ENCODE data around the gene PRF1. TPM values are rescaled to one million over a fixed set of nuclear protein-coding genes. Genes with fewer than 3 reads are reported as not detected.

PRF1 gene
- total and polyA plus RNA-seq, 8 donors: 2.6 to 15.0 (median 4.5) TPM

DNA sequence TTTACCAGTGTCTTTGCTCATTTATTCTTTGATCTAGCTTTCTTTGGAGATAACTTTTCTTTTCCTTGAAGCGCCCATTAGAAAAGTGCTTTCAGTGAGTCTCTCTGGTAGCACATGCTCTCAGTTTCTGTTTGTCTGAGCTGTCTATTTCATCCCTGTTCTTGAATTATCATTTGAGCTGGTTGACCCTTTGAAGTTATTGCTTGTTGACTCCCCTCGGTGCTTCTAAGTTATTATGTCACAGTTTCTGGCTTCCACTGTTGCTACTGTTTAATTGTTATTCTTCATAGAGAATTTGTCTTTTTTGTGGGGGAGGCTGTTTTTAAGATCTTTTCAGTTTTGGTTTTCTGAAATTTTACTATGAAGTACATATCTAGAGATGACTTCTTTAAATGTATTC, 11.4 kb upstream of the PRF1 start:
- TF ChIP-seq, protein P1, sequence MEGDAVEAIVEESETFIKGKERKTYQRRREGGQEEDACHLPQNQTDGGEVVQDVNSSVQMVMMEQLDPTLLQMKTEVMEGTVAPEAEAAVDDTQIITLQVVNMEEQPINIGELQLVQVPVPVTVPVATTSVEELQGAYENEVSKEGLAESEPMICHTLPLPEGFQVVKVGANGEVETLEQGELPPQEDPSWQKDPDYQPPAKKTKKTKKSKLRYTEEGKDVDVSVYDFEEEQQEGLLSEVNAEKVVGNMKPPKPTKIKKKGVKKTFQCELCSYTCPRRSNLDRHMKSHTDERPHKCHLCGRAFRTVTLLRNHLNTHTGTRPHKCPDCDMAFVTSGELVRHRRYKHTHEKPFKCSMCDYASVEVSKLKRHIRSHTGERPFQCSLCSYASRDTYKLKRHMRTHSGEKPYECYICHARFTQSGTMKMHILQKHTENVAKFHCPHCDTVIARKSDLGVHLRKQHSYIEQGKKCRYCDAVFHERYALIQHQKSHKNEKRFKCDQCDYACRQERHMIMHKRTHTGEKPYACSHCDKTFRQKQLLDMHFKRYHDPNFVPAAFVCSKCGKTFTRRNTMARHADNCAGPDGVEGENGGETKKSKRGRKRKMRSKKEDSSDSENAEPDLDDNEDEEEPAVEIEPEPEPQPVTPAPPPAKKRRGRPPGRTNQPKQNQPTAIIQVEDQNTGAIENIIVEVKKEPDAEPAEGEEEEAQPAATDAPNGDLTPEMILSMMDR (IDR thresholded peaks at IDR 0.05): no peak
- no peaks in the 10 kb centered on the region for H3K9me3 ChIP-seq
- H3K27me3 ChIP-seq: no peaks in the 10 kb centered on the region
- intact Hi-C loops (cut with DNase I): no loop called here
- no peaks in the 10 kb centered on the region for H3K36me3 ChIP-seq
- ATAC-seq: no peak
- no peak overlapping the region for H3K4me3 ChIP-seq
- H3K4me1 ChIP-seq: no peaks in the 10 kb centered on the region
- no peak for DNase-seq
- no peak overlapping the region for H3K27ac ChIP-seq

DNA sequence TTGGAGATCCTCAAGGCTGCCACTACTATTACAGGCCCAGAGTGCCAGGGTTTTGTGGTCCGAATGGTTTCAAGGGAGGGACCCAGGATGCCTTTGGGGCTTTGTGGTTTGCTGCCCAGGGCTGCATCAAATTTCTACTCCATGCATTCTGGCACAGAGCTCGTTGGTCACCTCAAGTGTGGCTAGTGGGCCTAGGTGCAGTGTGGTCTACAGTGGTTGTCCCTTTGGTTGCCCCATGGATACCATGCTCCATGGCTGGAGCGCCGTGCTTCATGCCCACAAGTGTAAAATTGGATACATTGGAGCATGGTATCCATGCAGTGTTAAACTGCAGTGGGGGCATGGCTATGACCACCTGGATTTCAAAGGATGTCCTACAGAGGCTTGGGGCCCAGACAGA, 5.4 kb upstream of the PRF1 start:
- H3K9me3 ChIP-seq: no peaks in the 10 kb centered on the region
- no peak overlapping the region for H3K4me3 ChIP-seq
- intact Hi-C loops (cut with DNase I): no loop called here
- TF ChIP-seq, protein P1 (IDR thresholded peaks at IDR 0.05): no peak
- ATAC-seq (no peak), DNase-seq (no peak)
- no peaks in the 10 kb centered on the region for H3K27me3 ChIP-seq
- no peaks in the 10 kb centered on the region for H3K4me1 ChIP-seq
- H3K36me3 ChIP-seq: no peaks in the 10 kb centered on the region
- H3K27ac ChIP-seq: no peak overlapping the region

DNA sequence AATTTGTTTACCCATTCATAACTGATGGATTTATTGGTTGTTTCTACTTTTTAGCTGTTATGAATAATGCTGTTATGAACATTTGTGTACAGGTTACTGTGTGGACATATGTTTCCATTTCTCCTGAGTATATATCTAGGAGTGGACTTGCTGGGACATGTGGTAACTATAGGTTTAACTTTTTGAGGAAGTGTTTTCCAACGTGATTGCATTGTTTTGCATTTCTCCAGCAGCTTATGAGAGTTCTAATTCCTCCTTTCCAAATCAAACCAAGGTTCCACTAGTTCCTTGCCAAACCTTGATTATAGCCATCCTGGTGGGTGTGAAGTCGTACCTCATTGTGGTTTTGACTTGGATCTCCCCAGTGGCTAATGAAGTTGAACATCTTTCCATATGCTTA, 2.6 kb upstream of the PRF1 start:
- TF ChIP-seq, protein P1 (IDR thresholded peaks at IDR 0.05): no peak
- Histone ChIP-seq H3K9me3 (no peaks in the 10 kb centered on the region), H3K27ac (no peak overlapping the region), H3K4me3 (no peak overlapping the region), H3K4me1 (no peaks in the 10 kb centered on the region), H3K36me3 (no peaks in the 10 kb centered on the region), H3K27me3 (no peaks in the 10 kb centered on the region)
- ATAC-seq: no peak
- intact Hi-C loops (cut with DNase I): no loop called here
- no peak for DNase-seq

DNA sequence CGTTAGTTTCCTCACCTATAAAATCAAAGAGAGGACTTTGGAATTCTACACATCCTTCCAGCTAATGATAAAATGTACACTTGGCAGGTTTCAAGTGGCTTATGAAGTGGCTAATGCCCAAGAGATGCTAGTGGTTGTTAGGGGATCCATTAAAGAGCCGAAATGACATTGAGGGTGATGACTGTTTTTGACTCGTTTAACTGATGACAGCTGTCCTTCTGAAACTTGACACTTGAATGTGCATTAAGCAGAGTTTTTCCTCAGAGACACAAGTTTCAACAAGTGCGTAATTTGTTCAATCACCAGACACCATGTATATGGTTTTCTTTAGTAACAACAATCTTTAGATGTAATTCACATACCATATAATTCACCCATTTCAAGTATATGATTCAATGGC, 1.6 kb upstream of the PRF1 start:
- ATAC-seq: no peak
- H3K4me1 ChIP-seq: no peaks in the 10 kb centered on the region
- TF ChIP-seq, protein P1 (IDR thresholded peaks at IDR 0.05): no peak

DNA sequence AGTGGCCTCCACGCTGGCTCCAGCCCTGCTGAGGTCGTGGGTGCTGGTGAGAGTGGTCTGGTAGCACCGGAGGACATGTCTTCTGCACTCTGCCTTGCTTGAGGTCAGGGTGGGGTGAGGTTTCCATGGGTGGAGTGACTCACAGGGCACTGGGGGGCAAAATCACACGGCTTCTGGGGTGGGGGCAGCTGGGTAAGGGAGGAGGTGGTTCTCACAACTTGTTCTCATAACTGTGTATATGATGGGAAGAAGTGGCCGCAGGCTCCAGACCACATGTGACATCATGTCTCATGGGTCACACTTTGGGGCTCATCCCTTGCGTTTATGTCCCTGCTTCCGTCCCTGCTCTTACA, 884 bp upstream of the PRF1 start:
- H3K9me3 ChIP-seq: no peaks in the 10 kb centered on the region
- H3K27me3 ChIP-seq: no peaks in the 10 kb centered on the region
- intact Hi-C loops (cut with DNase I): no loop called here
- no peak for DNase-seq
- ATAC-seq: no peak
- H3K36me3 ChIP-seq: no peaks in the 10 kb centered on the region
- H3K27ac ChIP-seq: no peak overlapping the region
- no peaks in the 10 kb centered on the region for H3K4me1 ChIP-seq
- no peak overlapping the region for H3K4me3 ChIP-seq
- TF ChIP-seq, protein P1 (IDR thresholded peaks at IDR 0.05): no peak

More for the DNA sequence above, 1.6 kb upstream of the PRF1 start:
- Histone ChIP-seq H3K27ac (no peak overlapping the region), H3K9me3 (no peaks in the 10 kb centered on the region), H3K27me3 (no peaks in the 10 kb centered on the region), H3K36me3 (no peaks in the 10 kb centered on the region), H3K4me3 (no peak overlapping the region)
- DNase-seq: no peak
- intact Hi-C loops (cut with DNase I): no loop called here

All from left lung (tissue), 10 donors.